ENCODE results near the gene SULF2. TPM values are rescaled to one million over a fixed set of nuclear protein-coding genes. Genes with fewer than 3 reads are reported as not detected.

Gene SULF2
- total RNA-seq, 3 donors from 2014 or later, result 36.3 to 62.5 (median 58.0) TPM

DNA sequence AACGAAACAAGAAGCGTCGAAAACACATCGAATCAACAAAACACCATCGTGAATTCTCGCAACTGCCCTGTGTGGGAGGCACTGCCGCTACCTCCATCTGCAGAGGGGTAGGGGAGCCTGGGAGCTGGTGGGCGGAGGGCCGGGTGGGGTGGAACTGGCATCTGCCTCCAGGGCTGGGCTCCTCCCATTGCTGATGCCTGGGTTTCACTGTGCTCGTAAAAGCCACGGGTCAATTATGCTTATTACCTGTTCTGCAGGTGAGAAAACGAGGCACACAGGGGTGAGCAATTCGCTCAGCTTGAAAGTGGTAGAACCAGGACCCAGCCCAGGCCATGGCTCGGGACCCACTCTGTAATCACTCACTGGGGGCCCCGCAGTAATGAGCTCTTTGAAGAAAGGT, 16.5 kb upstream of the SULF2 start:
- no peak for DNase-seq (ENCODE audit: low spot score in 2 of 2)

DNA sequence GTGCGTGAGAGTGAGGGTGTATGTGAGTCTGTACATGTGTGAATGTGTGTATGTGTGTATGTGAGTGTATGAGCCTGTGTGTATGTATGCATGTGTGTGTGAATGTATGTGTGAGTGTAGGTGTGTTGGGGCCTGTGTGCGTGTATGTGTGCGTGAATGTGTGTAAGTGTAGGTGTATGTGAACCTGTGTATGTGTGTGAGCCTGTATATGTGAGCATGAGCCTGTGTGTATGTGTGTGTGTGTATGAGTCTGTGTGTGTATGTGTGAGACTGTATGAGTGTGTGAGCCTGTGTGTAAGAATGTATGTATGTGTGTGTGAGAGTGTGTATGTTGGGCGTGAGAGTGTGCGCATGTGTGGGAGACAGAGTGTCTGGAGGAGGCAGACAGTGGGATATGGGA, 15.8 kb upstream of the SULF2 start:
- intact Hi-C loops (cut with DNase I; ENCODE audit: low total_unique reads), result no loop called here
- DNase-seq (ENCODE audit: low spot score in 2 of 2), result no peak
- TF ChIP-seq POLR2AphosphoS5 (IDR thresholded peaks at IDR 0.05) (no peak), POLR2A (IDR thresholded peaks at IDR 0.05) (no peak)
- TF ChIP-seq, protein P1, sequence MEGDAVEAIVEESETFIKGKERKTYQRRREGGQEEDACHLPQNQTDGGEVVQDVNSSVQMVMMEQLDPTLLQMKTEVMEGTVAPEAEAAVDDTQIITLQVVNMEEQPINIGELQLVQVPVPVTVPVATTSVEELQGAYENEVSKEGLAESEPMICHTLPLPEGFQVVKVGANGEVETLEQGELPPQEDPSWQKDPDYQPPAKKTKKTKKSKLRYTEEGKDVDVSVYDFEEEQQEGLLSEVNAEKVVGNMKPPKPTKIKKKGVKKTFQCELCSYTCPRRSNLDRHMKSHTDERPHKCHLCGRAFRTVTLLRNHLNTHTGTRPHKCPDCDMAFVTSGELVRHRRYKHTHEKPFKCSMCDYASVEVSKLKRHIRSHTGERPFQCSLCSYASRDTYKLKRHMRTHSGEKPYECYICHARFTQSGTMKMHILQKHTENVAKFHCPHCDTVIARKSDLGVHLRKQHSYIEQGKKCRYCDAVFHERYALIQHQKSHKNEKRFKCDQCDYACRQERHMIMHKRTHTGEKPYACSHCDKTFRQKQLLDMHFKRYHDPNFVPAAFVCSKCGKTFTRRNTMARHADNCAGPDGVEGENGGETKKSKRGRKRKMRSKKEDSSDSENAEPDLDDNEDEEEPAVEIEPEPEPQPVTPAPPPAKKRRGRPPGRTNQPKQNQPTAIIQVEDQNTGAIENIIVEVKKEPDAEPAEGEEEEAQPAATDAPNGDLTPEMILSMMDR (IDR thresholded peaks at IDR 0.05), result no peak

More for the DNA sequence above, 16.5 kb upstream of the SULF2 start:
- Histone ChIP-seq H3K36me3 (no peaks in the 10 kb centered on the region), H3K9me3 (no peaks in the 10 kb centered on the region), H3K27me3 (no peaks in the 10 kb centered on the region), H3K4me1 (no peaks in the 10 kb centered on the region), H3K27ac (no peak overlapping the region), H3K4me3 (no peak overlapping the region)
- TF ChIP-seq POLR2A (IDR thresholded peaks at IDR 0.05), result no peak
- TF ChIP-seq, protein P1 (IDR thresholded peaks at IDR 0.05), result no peak
- no peak for TF ChIP-seq POLR2AphosphoS5 (IDR thresholded peaks at IDR 0.05)
- intact Hi-C loops (cut with DNase I; ENCODE audit: low total_unique reads), result no loop called here

DNA sequence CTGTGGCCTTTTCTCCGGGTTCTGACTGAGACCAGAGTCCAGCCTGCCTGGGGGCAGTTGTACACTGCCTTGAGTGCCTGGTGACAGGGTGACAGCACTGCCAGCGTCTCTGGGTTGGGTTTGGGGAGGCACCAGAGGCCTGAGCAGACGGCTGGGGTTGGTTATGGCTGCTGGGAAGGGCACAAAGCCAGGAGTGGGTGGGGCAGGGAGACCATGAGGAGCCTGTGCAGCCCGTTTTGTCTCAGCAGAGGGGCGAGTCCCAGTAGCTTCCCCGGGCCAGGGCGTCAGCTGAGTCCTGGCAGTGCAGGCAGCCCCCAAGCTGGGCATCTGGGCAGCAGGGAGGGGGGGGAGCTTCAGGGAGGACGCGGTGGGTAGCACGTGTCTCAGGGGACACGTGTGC, 15.3 kb upstream of the SULF2 start:
- intact Hi-C loops (cut with DNase I; ENCODE audit: low total_unique reads), result no loop called here
- Histone ChIP-seq H3K4me1 (no peaks in the 10 kb centered on the region), H3K4me3 (no peak overlapping the region), H3K27me3 (no peaks in the 10 kb centered on the region), H3K27ac (no peak overlapping the region), H3K9me3 (no peaks in the 10 kb centered on the region), H3K36me3 (no peaks in the 10 kb centered on the region)
- DNase-seq (ENCODE audit: low spot score in 2 of 2), result no peak
- TF ChIP-seq POLR2AphosphoS5 (IDR thresholded peaks at IDR 0.05), result no peak
- TF ChIP-seq, protein P1 (IDR thresholded peaks at IDR 0.05), result no peak
- no peak for TF ChIP-seq POLR2A (IDR thresholded peaks at IDR 0.05)

More for the DNA sequence above, 15.8 kb upstream of the SULF2 start:
- Histone ChIP-seq H3K4me1 (no peaks in the 10 kb centered on the region), H3K9me3 (no peaks in the 10 kb centered on the region), H3K27ac (no peak overlapping the region), H3K36me3 (no peaks in the 10 kb centered on the region), H3K4me3 (no peak overlapping the region), H3K27me3 (no peaks in the 10 kb centered on the region)

DNA sequence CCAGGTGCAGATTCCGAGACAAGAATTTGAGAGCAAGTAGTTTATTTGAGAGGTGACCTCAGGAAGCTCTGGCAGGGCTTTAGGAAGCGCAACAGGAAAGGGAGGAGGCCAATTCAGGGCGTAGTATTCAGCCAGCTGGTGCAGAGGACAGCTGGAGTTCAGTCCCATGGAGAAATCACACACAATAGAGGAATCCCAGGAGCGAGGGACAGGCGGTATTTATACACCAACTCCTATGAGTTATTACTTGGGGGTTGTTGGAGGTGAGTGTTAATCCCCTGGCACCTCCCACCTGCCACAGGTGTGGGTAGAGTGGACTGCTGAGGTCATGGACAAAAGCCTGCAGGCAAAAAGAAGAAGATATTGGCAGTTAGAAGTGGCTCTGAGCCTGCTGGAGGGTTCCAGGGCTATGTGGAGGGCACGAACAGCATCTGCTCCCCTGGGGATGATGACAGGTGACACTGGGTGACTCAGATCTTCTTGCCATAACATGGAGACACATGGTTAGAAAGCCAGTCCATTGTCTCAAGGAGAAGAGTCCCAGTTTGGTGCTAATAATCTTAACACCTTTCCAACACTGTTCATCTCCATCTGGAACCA, 13.9 kb upstream of the SULF2 start:
- DNase-seq (ENCODE audit: low spot score in 2 of 2), result no peak
- Histone ChIP-seq H3K9me3 (no peaks in the 10 kb centered on the region), H3K4me3 (no peak overlapping the region), H3K4me1 (peaks cover 0 to 4% of the 10 kb centered on the region in 2 donors), H3K36me3 (no peaks in the 10 kb centered on the region), H3K27ac (no peak overlapping the region), H3K27me3 (no peaks in the 10 kb centered on the region)
- intact Hi-C loops (cut with DNase I; ENCODE audit: low total_unique reads), result no loop called here
- TF ChIP-seq, protein P1 (IDR thresholded peaks at IDR 0.05), result no peak
- TF ChIP-seq POLR2AphosphoS5 (IDR thresholded peaks at IDR 0.05), result no peak
- no peak for TF ChIP-seq POLR2A (IDR thresholded peaks at IDR 0.05)

DNA sequence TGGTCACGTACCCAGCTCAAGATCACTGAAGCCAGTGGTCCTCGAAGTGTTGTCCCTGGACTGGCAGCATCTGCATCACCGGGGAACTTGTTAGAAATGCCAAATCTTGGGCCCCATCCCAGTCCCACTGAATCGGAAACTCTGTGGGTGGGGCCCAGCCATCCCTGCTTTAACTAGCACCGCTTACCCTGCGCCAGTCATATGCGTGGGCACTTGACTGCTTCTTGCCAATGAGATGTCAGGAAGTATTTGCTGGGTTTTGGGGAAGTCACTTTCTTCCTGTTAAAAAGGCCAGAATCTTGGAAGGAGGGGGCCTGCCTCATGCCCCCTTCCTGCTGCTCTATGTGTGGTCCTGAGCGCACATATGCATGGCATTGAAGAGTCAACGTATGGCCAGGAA, 11.7 kb upstream of the SULF2 start:
- peaks cover 0 to 13% of the 10 kb centered on the region in 2 donors for H3K4me1 ChIP-seq
- no peaks in the 10 kb centered on the region for H3K9me3 ChIP-seq
- H3K27me3 ChIP-seq, result no peaks in the 10 kb centered on the region
- no peak overlapping the region for H3K4me3 ChIP-seq
- no peak overlapping the region for H3K27ac ChIP-seq
- intact Hi-C loops (cut with DNase I; ENCODE audit: low total_unique reads), result no loop called here
- TF ChIP-seq POLR2AphosphoS5 (IDR thresholded peaks at IDR 0.05) (no peak), POLR2A (IDR thresholded peaks at IDR 0.05) (no peak)
- TF ChIP-seq, protein P1 (IDR thresholded peaks at IDR 0.05), result no peak
- DNase-seq (ENCODE audit: low spot score in 2 of 2), result no peak
- no peaks in the 10 kb centered on the region for H3K36me3 ChIP-seq
